HepG2 (cell line): ENCODE results near the gene MAP2K1. TPM values are rescaled to one million over a fixed set of nuclear protein-coding genes. Genes with fewer than 3 reads are reported as not detected.

Experiments
- ATAC-seq: fragments of 200-7000 bp; cut with Tn5 transposase; 3 replicates; pipeline ENCODE4 v1.9.1; 2020; ENCODE audit warnings: mild to moderate bottlenecking, moderate library complexity
- BruUV-seq: library from RNA; stranded (reverse); fragments of 400-500 nt; replicated peaks from 2 replicates; lab custom pipeline; 2021; lab: Mats Ljungman, UMichigan
- CTCF ChIA-PET: fragments of 300-600 bp; formaldehyde crosslinking; extraction: SDS; loops from one replicate; lab custom pipeline; 2021; ENCODE audit warnings: low total read pairs, inconsistent platforms, low intra/inter-chr PET ratio; lab: Yijun Ruan, JAX
- POLR2A ChIA-PET: fragments of 350-600 bp; sonication (Branson Sonifier 250); formaldehyde crosslinking; loops from one replicate; lab custom pipeline; 2020; ENCODE audit warnings: antibody characterized with exemption, inconsistent platforms; lab: Yijun Ruan, JAX
- DNase-seq: peaks from one replicate; pipeline ENCODE4 v3.0.0-alpha.2; 2015; ENCODE audit warnings: low spot score
- FAIRE-seq: peaks from 3 replicates; lab custom pipeline; 2011; peaks lifted over from hg19 to GRCh38; lab: Jason Lieb, UNC
- H2AFZ ChIP-seq: one replicate; pipeline ENCODE4 v1.6.1; 2011; ENCODE audit warnings: low read length, inconsistent platforms
- H3K27ac ChIP-seq: fragments of 300-600 bp; 3 replicates; pipeline ENCODE4 v1.8.0; 2011; ENCODE audit warnings: mixed run types, mild to moderate bottlenecking, mixed read lengths, low read length, inconsistent platforms; ENCODE audit not compliant: insufficient read depth; ENCODE audit errors: extremely low read length
- H3K27me3 ChIP-seq, 2 experiments: fragments of 200-600 bp in 1 of 2; 2 replicates in 1 of 2; 3 replicates in 1 of 2; pipeline versions ENCODE4 v1.6.0 to v1.8.0; 2011; ENCODE audit warnings: low read length in 2 of 2, mild to moderate bottlenecking in 2 of 2, moderate library complexity in 2 of 2, inconsistent platforms in 1 of 2; ENCODE audit not compliant: insufficient read depth in 2 of 2, control insufficient read depth in 1 of 2
- H3K36me3 ChIP-seq, 2 experiments: fragments of 200-600 bp in 1 of 2; replicated peaks in 1 of 2; 2 replicates in 1 of 2; 3 replicates in 1 of 2; pipeline versions ENCODE4 v1.5.1 to v1.8.0; 2011; ENCODE audit warnings: low read length in 2 of 2, inconsistent platforms in 1 of 2; ENCODE audit not compliant: insufficient read depth in 2 of 2, control insufficient read depth in 1 of 2
- H3K4me1 ChIP-seq: 2 replicates; pipeline ENCODE4 v1.5.1; 2012; ENCODE audit warnings: low read length, inconsistent platforms; ENCODE audit not compliant: insufficient read depth
- H3K4me2 ChIP-seq: 2 replicates; pipeline ENCODE4 v1.6.0; 2011; ENCODE audit warnings: low read depth, low read length, inconsistent platforms
- H3K4me3 ChIP-seq, 3 experiments: fragments of 200-600 bp in 1 of 3; sonication (generic), shearing (Covaris generic) in 1 of 3; replicated peaks in 1 of 3; 2 replicates each; pipeline ENCODE4 v1.5.1; 2011 to 2016; ENCODE audit warnings: low read length in 3 of 3, inconsistent platforms in 2 of 3, low read depth in 2 of 3, mild to moderate bottlenecking in 2 of 3, control low read depth in 1 of 3, mixed read lengths in 1 of 3; ENCODE audit not compliant: insufficient read depth in 1 of 3
- H3K79me2 ChIP-seq: one replicate; pipeline ENCODE4 v1.6.1; 2011; ENCODE audit warnings: low read length, inconsistent platforms; ENCODE audit not compliant: insufficient read depth
- H3K9ac ChIP-seq: 2 replicates; pipeline ENCODE4 v1.6.0; 2011; ENCODE audit warnings: mild to moderate bottlenecking, low read depth, low read length, inconsistent platforms; ENCODE audit not compliant: insufficient read depth
- H3K9me3 ChIP-seq: 2 replicates; pipeline ENCODE4 v1.5.1; 2012; ENCODE audit warnings: mild to moderate bottlenecking, low read length
- H4K20me1 ChIP-seq: 2 replicates; pipeline ENCODE4 v1.6.0; 2011; ENCODE audit warnings: inconsistent platforms, mild to moderate bottlenecking, low read length, moderate library complexity; ENCODE audit not compliant: insufficient read depth
- JUNB ChIP-seq: sonication (generic); formaldehyde crosslinking; IDR thresholded peaks from 2 replicates; pipeline ENCODE4 v1.8.0; 2022; ENCODE audit warnings: missing genetic modification reagents, mild to moderate bottlenecking, borderline replicate concordance
- MAFF ChIP-seq: IDR thresholded peaks from 2 replicates; pipeline ENCODE4 v1.6.1; 2011; ENCODE audit warnings: low read depth, low read length, improper control_type of control experiment
- SRSF9 ChIP-seq: fragments of 200-400 bp; formaldehyde crosslinking; IDR thresholded peaks from 2 replicates; pipeline ENCODE4 v1.6.1; 2018; ENCODE audit warnings: borderline replicate concordance, mild to moderate bottlenecking, low read depth, low read length; ENCODE audit not compliant: insufficient read depth, poor library complexity, severe bottlenecking
- TFDP1 ChIP-seq: IDR thresholded peaks from 2 replicates; pipeline ENCODE4 v1.6.1; 2016; ENCODE audit warnings: missing compliant biosample characterization, missing genetic modification reagents, borderline replicate concordance
- TRIM24 ChIP-seq: sonication (generic); formaldehyde crosslinking; IDR thresholded peaks from 2 replicates; pipeline ENCODE4 v1.8.0; 2022; ENCODE audit warnings: mild to moderate bottlenecking, missing genetic modification reagents
- YEATS2 ChIP-seq: sonication (generic); formaldehyde crosslinking; IDR thresholded peaks from 2 replicates; pipeline ENCODE4 v1.4.0; 2020; ENCODE audit warnings: missing genetic modification reagents, borderline replicate concordance
- ZNF205 ChIP-seq: IDR thresholded peaks from 2 replicates; pipeline ENCODE4 v1.6.1; 2018; ENCODE audit warnings: missing biosample characterization, missing genetic modification reagents
- WGBS: methylation state at CpG from one replicate; pipeline ENCODE4 v1.1.6; 2017; ENCODE audit warnings: low lambda C conversion rate; 5-methylcytosine and 5-hydroxymethylcytosine counted together
- in situ Hi-C: cut with HindIII; loops from 2 replicates; pipeline ENCODE4 v1.10.0; 2017; ENCODE audit warnings: low pct_unique_long_range_greater_than_20kb; ENCODE audit not compliant: extremely low pct_ligation_motif_present
- intact Hi-C: fragments of 100-400 bp; cut with micrococcal nuclease; formaldehyde crosslinking; loops from one replicate; pipeline ENCODE4 v1.10.0; 2022; ENCODE audit not compliant: unreplicated experiment
- polyA plus RNA-seq, 8 experiments: library from polyadenylated mRNA; depleted of rRNA in 3 of 8; stranded (reverse) in 7 of 8; unstranded in 1 of 8; fragments of >200 nt; fragmentation: Illumina TruSeq in 4 of 8; extraction: Trizol in 4 of 8; gene quantifications; 2 replicates each; pipeline versions ENCODE4 v1.2.1 to v1.2.3, GENCODE V29; 2011 to 2016; ENCODE audit warnings: low read depth in 4 of 8, missing spikeins in 1 of 8, mixed read lengths in 1 of 8; ENCODE audit not compliant: insufficient read depth in 1 of 8
- total RNA-seq, 5 experiments: library from RNA; depleted of rRNA; stranded (reverse); fragments of >200 nt; fragmentation: Illumina TruSeq; extraction: Trizol; gene quantifications; 2 replicates each; pipeline ENCODE4 v1.2.3, GENCODE V29; 2016; ENCODE audit warnings: low read depth in 1 of 5
- TF ChIP-seq, protein P1 (sequence below): sonication (generic); formaldehyde crosslinking; IDR thresholded peaks from 2 replicates; pipeline ENCODE4 v1.4.0; 2020; ENCODE audit warnings: missing genetic modification reagents

Gene MAP2K1
- total and polyA plus RNA-seq, 2 of the 13 experiments (the other 11 are each of a cell fraction or from before 2014, with no cell fraction given): 24.1 to 49.2 TPM

- CTCF ChIA-PET: no interaction called here
- no peaks in the 10 kb centered on the region for H3K27me3 ChIP-seq
- H3K4me2 ChIP-seq: no peak overlapping the region
- in situ Hi-C loops (loop anchor here (25.0 kb wide), 1 partner anchor 94 kb away; the partner anchor contains the start of gene MAP2K1), intact Hi-C loops (no loop called here)
- TF ChIP-seq, protein P1, sequence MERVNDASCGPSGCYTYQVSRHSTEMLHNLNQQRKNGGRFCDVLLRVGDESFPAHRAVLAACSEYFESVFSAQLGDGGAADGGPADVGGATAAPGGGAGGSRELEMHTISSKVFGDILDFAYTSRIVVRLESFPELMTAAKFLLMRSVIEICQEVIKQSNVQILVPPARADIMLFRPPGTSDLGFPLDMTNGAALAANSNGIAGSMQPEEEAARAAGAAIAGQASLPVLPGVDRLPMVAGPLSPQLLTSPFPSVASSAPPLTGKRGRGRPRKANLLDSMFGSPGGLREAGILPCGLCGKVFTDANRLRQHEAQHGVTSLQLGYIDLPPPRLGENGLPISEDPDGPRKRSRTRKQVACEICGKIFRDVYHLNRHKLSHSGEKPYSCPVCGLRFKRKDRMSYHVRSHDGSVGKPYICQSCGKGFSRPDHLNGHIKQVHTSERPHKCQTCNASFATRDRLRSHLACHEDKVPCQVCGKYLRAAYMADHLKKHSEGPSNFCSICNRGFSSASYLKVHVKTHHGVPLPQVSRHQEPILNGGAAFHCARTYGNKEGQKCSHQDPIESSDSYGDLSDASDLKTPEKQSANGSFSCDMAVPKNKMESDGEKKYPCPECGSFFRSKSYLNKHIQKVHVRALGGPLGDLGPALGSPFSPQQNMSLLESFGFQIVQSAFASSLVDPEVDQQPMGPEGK (CRISPR knock-in tag): no peak
- TF ChIP-seq ZNF205 (CRISPR knock-in tag) (no peak), SRSF9 (no peak), TRIM24 (CRISPR knock-in tag) (no peak), JUNB (CRISPR knock-in tag) (no peak), TFDP1 (CRISPR knock-in tag) (no peak), MAFF (no peak), YEATS2 (no peak)
- no peaks in the 10 kb centered on the region for H3K4me1 ChIP-seq
- no TSS peak for BruUV-seq
- no peak for ATAC-seq
- no peak for DNase-seq
- no peak overlapping the region for H3K27ac ChIP-seq
- H3K79me2 ChIP-seq: no peaks in the 10 kb centered on the region
- H3K4me3 ChIP-seq: no peak overlapping the region
- no peak overlapping the region for H2AFZ ChIP-seq
- peaks cover 19 to 41% of the 10 kb centered on the region in 2 experiments for H3K36me3 ChIP-seq
- no peak overlapping the region for H3K9ac ChIP-seq
- H3K9me3 ChIP-seq: no peaks in the 10 kb centered on the region
- H4K20me1 ChIP-seq: no peaks in the 10 kb centered on the region
- POLR2A ChIA-PET: no interaction called here
- 84% methylated on average over 10 of the region's 10 CpGs for WGBS
- FAIRE-seq: no peak
Measured at GRCh38 chr15:66481107-66481856, 94.6 kb downstream of the MAP2K1 start.
